ENCODE data around the gene FSTL3. TPM values are rescaled to one million over a fixed set of nuclear protein-coding genes. Genes with fewer than 3 reads are reported as not detected.

FSTL3 gene
- total and polyA plus RNA-seq, 2 of the 13 experiments (the other 11 are each of a cell fraction or from before 2014, with no cell fraction given) = 13.5 to 15.6 TPM

DNA sequence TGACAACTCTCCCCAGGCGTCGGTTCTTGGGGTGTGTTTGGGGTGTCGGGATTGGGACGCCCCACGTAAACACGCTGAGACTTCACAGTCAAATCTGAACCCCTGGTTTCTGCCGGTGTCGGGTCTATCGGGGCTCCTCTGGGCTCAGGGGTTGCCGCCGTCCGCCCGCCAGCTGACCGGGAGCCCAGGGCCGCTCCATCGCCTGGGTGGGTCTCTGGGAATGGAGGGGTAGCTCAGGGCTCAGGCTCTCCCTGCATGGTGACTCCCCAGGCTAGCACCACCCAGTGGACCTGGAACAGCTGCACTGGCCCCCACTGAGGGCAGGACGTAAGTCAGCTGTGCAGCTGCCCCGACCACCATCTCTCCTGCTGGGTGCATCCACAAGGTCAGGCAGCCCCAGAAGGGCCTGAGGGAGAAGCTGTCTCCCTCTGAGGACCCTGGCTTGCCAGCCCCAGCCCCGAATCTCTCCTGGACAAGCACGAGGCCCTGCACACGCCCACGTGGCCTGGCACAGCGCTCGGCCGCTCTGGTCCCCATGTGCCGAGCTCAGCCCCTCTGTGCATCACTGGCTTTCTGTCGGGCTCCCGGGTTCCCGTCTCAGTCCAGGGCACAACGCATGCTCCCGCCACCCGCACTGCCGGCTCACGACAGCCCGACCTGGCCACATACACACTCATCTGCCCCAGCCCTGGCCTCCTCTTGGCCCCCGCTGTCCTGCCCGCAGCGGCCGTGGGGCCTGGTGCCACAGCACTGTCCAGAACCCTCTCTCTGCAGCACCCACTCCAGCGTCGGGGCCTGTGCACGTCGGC is 19.2 kb upstream of the FSTL3 start:
- POLR2A ChIA-PET = no interaction called here
- Histone ChIP-seq H3K36me3 (replicated peaks in 1 of 2; ENCODE audit: control insufficient read depth in 1 of 2, insufficient read depth in 2 of 2, low read length in 2 of 2) (peaks cover 20 to 54% of the 10 kb centered on the region in 2 experiments), H2AFZ (ENCODE audit: low read length) (no peak overlapping the region), H3K79me2 (ENCODE audit: insufficient read depth, low read length) (peaks cover 95% of the 10 kb centered on the region), H3K27ac (ENCODE audit: extremely low read length, insufficient read depth, low read length) (no peak overlapping the region), H3K9ac (ENCODE audit: insufficient read depth, low read depth, low read length) (no peak overlapping the region), H3K4me2 (ENCODE audit: low read depth, low read length) (no peak overlapping the region), H3K9me3 (ENCODE audit: low read length) (no peaks in the 10 kb centered on the region), H3K4me3 (replicated peaks in 1 of 3; ENCODE audit: insufficient read depth in 1 of 3, low read depth in 2 of 3, low read length in 3 of 3) (no peak overlapping the region), H3K27me3 (ENCODE audit: control insufficient read depth in 1 of 2, insufficient read depth in 2 of 2, low read length in 2 of 2) (no peaks in the 10 kb centered on the region; a peak in 1 of 5 replicates), H4K20me1 (ENCODE audit: insufficient read depth, low read length) (peaks cover 93% of the 10 kb centered on the region), H3K4me1 (ENCODE audit: insufficient read depth, low read length) (peaks cover 42% of the 10 kb centered on the region)
- intact Hi-C loops (cut with micrococcal nuclease; ENCODE audit: unreplicated experiment) = no loop called here
- no peak for FAIRE-seq
- in situ Hi-C loops (cut with HindIII; ENCODE audit: extremely low pct_ligation_motif_present, low pct_unique_long_range_greater_than_20kb) = no loop called here
- BruUV-seq (replicated peaks) = no TSS peak
- no peak for DNase-seq (ENCODE audit: low spot score)
- CTCF ChIA-PET (ENCODE audit: low intra/inter-chr PET ratio, low total read pairs) = no interaction called here
- TF ChIP-seq AKAP8 (CRISPR knock-in tag; IDR thresholded peaks at IDR 0.05) = 0 out of 2 replicates have a peak, but pooled peaks have one; percentile 36
- TF ChIP-seq, protein P1, sequence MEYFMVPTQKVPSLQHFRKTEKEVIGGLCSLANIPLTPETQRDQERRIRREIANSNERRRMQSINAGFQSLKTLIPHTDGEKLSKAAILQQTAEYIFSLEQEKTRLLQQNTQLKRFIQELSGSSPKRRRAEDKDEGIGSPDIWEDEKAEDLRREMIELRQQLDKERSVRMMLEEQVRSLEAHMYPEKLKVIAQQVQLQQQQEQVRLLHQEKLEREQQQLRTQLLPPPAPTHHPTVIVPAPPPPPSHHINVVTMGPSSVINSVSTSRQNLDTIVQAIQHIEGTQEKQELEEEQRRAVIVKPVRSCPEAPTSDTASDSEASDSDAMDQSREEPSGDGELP (IDR thresholded peaks at IDR 0.05; ENCODE audit: borderline replicate concordance, low read depth) = peak; percentile 40; the same call in 1 of the 2 replicates
- TF ChIP-seq, protein P2, sequence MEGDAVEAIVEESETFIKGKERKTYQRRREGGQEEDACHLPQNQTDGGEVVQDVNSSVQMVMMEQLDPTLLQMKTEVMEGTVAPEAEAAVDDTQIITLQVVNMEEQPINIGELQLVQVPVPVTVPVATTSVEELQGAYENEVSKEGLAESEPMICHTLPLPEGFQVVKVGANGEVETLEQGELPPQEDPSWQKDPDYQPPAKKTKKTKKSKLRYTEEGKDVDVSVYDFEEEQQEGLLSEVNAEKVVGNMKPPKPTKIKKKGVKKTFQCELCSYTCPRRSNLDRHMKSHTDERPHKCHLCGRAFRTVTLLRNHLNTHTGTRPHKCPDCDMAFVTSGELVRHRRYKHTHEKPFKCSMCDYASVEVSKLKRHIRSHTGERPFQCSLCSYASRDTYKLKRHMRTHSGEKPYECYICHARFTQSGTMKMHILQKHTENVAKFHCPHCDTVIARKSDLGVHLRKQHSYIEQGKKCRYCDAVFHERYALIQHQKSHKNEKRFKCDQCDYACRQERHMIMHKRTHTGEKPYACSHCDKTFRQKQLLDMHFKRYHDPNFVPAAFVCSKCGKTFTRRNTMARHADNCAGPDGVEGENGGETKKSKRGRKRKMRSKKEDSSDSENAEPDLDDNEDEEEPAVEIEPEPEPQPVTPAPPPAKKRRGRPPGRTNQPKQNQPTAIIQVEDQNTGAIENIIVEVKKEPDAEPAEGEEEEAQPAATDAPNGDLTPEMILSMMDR (CRISPR knock-in tag; IDR thresholded peaks at IDR 0.05) = peak; percentile 16; the same call in 1 of the 2 replicates
- TF ChIP-seq, protein P3, sequence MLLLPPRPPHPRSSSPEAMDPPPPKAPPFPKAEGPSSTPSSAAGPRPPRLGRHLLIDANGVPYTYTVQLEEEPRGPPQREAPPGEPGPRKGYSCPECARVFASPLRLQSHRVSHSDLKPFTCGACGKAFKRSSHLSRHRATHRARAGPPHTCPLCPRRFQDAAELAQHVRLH (CRISPR knock-in tag; IDR thresholded peaks at IDR 0.05; ENCODE audit: borderline replicate concordance, low read depth) = no peak
- 0 out of 2 replicates have a peak, but pooled peaks have one; percentile 11 for TF ChIP-seq HNRNPL (IDR thresholded peaks at IDR 0.05; ENCODE audit: low read depth, low read length)
- no peak for TF ChIP-seq NR3C1 (CRISPR knock-in tag; IDR thresholded peaks at IDR 0.05)
- TF ChIP-seq SP5 (CRISPR knock-in tag; IDR thresholded peaks at IDR 0.05; ENCODE audit: borderline replicate concordance, low read depth) = no peak
- peak; percentile 70 for TF ChIP-seq AGO2 (optimal IDR thresholded peaks at IDR 0.05; ENCODE audit: low read depth, low read length)
- TF ChIP-seq RBFOX2 (IDR thresholded peaks at IDR 0.05; ENCODE audit: low read depth, low read length) = peak; percentile 80
- no peak for ATAC-seq
- WGBS (ENCODE audit: low lambda C conversion rate) = 94% methylated on average over 35 of the region's 43 CpGs

Data from HepG2 (cell line).